Activated CD8-positive, alpha-beta T cell treated with anti-CD3 and anti-CD28 coated beads for 36 hours (primary cell): ENCODE data around the gene NDUFA7. TPM values are rescaled to one million over a fixed set of nuclear protein-coding genes. Genes with fewer than 3 reads are reported as not detected.
"Not testable (repeated sequence)": the region's sequence is repeated elsewhere in the genome, so short reads cannot be mapped to it uniquely, and the experiment has no call there.

Experiments used
- ATAC-seq: fragments of 200-7000 bp; cut with Tn5 transposase; one replicate; pipeline ENCODE4 v1.10.0; 2021; ENCODE audit warnings: mild to moderate bottlenecking, moderate library complexity
- CTCF ChIA-PET: fragments of 350-600 bp; sonication (Branson Sonifier 250); formaldehyde crosslinking; loops from one replicate; lab custom pipeline; 2021; ENCODE audit warnings: antibody characterized with exemption; lab: Charles Lee
- POLR2A ChIA-PET: fragments of 350-600 bp; sonication (Branson Sonifier 250); formaldehyde crosslinking; loops from one replicate; lab custom pipeline; 2021; ENCODE audit warnings: antibody characterized with exemption; lab: Charles Lee
- DNase-seq: peaks from one replicate; pipeline ENCODE4 v3.0.0-alpha.2; 2020
- H3K27ac Mint-ChIP-seq: one replicate; pipeline ENCODE4 v1.8.0; 2021; ENCODE audit warnings: mild to moderate bottlenecking, mixed read lengths
- H3K27me3 Mint-ChIP-seq: one replicate; pipeline ENCODE4 v1.8.0; 2021; ENCODE audit warnings: mixed read lengths
- H3K36me3 Mint-ChIP-seq: one replicate; pipeline ENCODE4 v1.8.0; 2021; ENCODE audit warnings: low read depth, mixed read lengths
- H3K4me1 Mint-ChIP-seq: one replicate; pipeline ENCODE4 v1.8.0; 2021; ENCODE audit warnings: low read depth, mixed read lengths
- H3K4me3 Mint-ChIP-seq: one replicate; pipeline ENCODE4 v1.8.0; 2021; ENCODE audit warnings: mild to moderate bottlenecking, moderate library complexity, mixed read lengths
- H3K9me3 Mint-ChIP-seq: one replicate; pipeline ENCODE4 v1.8.0; 2021; ENCODE audit warnings: mixed read lengths
- CTCF ChIP-seq: fragments of 200-600 bp; IDR thresholded peaks from one replicate; pipeline ENCODE4 v1.8.0; 2022; ENCODE audit warnings: antibody characterized with exemption, mild to moderate bottlenecking
- intact Hi-C: fragments of 100-400 bp; cut with micrococcal nuclease; formaldehyde crosslinking; loops from one replicate; pipeline ENCODE4 v1.10.0; 2022
- total RNA-seq, 2 experiments: library from RNA; stranded (reverse); gene quantifications; one replicate each; pipeline ENCODE4 v1.2.3, GENCODE V29; 2021

Gene NDUFA7
- total RNA-seq, 2 experiments from 2014 or later = 72.2 to 84.3 TPM

- no peak for ATAC-seq
These were observed 37.8 kb upstream of the NDUFA7 start for GRCh38 chr19:8358948-8359347.

GRCh38 chr19:8357007-8357521, 35.9 kb upstream of the NDUFA7 start:
- DNase-seq = no peak
- Mint-ChIP-seq H3K27ac (no peak overlapping the region), H3K4me3 (no peak overlapping the region), H3K27me3 (peaks cover 9% of the 10 kb centered on the region), H3K36me3 (no peaks in the 10 kb centered on the region), H3K4me1 (peaks cover 15% of the 10 kb centered on the region), H3K9me3 (peaks cover 2% of the 10 kb centered on the region)
- ChIA-PET POLR2A (no interaction called here), CTCF (interaction anchor here (1.0 kb wide), 1 partner anchor 22 kb away, joined by 3 read pairs; no protein-coding TSS in a partner anchor)
- intact Hi-C loops = no loop called here
- TF ChIP-seq CTCF = no peak
- no peak for ATAC-seq

More at GRCh38 chr19:8358948-8359347, 37.8 kb upstream of the NDUFA7 start:
- DNase-seq = no peak
- ChIA-PET CTCF (interaction anchor here (0.7 kb wide), 1 partner anchor 220 kb away, joined by 3 read pairs; no protein-coding TSS in a partner anchor), POLR2A (no interaction called here)
- Mint-ChIP-seq H3K27ac (no peak overlapping the region), H3K9me3 (peaks cover 2% of the 10 kb centered on the region), H3K36me3 (no peaks in the 10 kb centered on the region), H3K4me1 (peaks cover 29% of the 10 kb centered on the region), H3K27me3 (peaks cover 18% of the 10 kb centered on the region), H3K4me3 (no peak overlapping the region)
- no peak for TF ChIP-seq CTCF
- intact Hi-C loops = no loop called here

GRCh38 chr19:8355631-8356402, 34.6 kb upstream of the NDUFA7 start:
- intact Hi-C loops = no loop called here
- ChIA-PET CTCF (interaction anchor here (1.3 to 5.7 kb wide), 11 partner anchors 10 to 224 kb away, joined by 3 to 67 read pairs (median 37); partner anchors contain the start of genes ANGPTL4, KANK3, MARCHF2 and MYO1F), POLR2A (interaction anchor here (1.3 to 1.5 kb wide), 2 partner anchors 7 to 75 kb away, joined by 3 to 4 read pairs; no protein-coding TSS in a partner anchor)
- Mint-ChIP-seq H3K4me1 (peaks cover 10% of the 10 kb centered on the region), H3K36me3 (no peaks in the 10 kb centered on the region), H3K9me3 (peaks cover 2% of the 10 kb centered on the region), H3K27ac (no peak overlapping the region), H3K27me3 (peaks cover 11% of the 10 kb centered on the region), H3K4me3 (no peak overlapping the region)
- ATAC-seq (peak; percentile 70), DNase-seq (no peak)
- TF ChIP-seq CTCF = no peak

GRCh38 chr19:8352845-8353244, 31.7 kb upstream of the NDUFA7 start:
- H3K4me3 Mint-ChIP-seq, H3K9me3 Mint-ChIP-seq, H3K36me3 Mint-ChIP-seq, H3K27ac Mint-ChIP-seq, POLR2A ChIA-PET, ATAC-seq, DNase-seq: not testable (repeated sequence)
- Mint-ChIP-seq H3K4me1 (peaks cover 10% of the 10 kb centered on the region), H3K27me3 (peaks cover 15% of the 10 kb centered on the region)
- CTCF ChIA-PET = interaction anchor here (0.8 to 5.7 kb wide), 23 partner anchors 9 to 288 kb away, joined by 3 to 67 read pairs (median 12); partner anchors contain the start of genes ANGPTL4, KANK3, MARCHF2 and MYO1F
- intact Hi-C loops = loop anchor here (5.0 kb wide), 1 partner anchor 39 kb away; the partner anchor contains the start of gene RAB11B

- peak; percentile 11 for TF ChIP-seq CTCF
- ATAC-seq (no peak), DNase-seq (no peak)
- H3K4me3 Mint-ChIP-seq = no peak overlapping the region
- ChIA-PET POLR2A (interaction anchor here (1.0 kb wide), 1 partner anchor 18 kb away, joined by 3 read pairs; no protein-coding TSS in a partner anchor), CTCF (interaction anchor here (1.3 to 5.7 kb wide), 13 partner anchors 13 to 227 kb away, joined by 4 to 67 read pairs (median 23); partner anchors contain the start of genes ANGPTL4, MARCHF2, MYO1F and RAB11B)
- peaks cover 15% of the 10 kb centered on the region for H3K27me3 Mint-ChIP-seq
- H3K27ac Mint-ChIP-seq = no peak overlapping the region
- H3K4me1 Mint-ChIP-seq = peaks cover 10% of the 10 kb centered on the region
- peaks cover 2% of the 10 kb centered on the region for H3K9me3 Mint-ChIP-seq
- H3K36me3 Mint-ChIP-seq = no peaks in the 10 kb centered on the region
- intact Hi-C loops = loop anchor here (5.0 kb wide), 1 partner anchor 40 kb away; the partner anchor contains the start of gene RAB11B
These were observed 31.1 kb upstream of the NDUFA7 start for GRCh38 chr19:8352134-8352827.

- peaks cover 19% of the 10 kb centered on the region for H3K27me3 Mint-ChIP-seq
- intact Hi-C loops = loop anchor here (5.0 kb wide), 1 partner anchor 42 kb away; the partner anchor contains the start of gene RAB11B
- H3K27ac Mint-ChIP-seq, CTCF ChIA-PET, DNase-seq, H3K4me3 Mint-ChIP-seq, ATAC-seq, H3K4me1 Mint-ChIP-seq, H3K9me3 Mint-ChIP-seq, H3K36me3 Mint-ChIP-seq, POLR2A ChIA-PET: not testable (repeated sequence)
These were observed 28.6 kb upstream of the NDUFA7 start for GRCh38 chr19:8349629-8350372.
